CD4-positive, alpha-beta T cell treated with Interferon gamma for 1 hour (primary cell): ENCODE data around the gene NRTN.
A peak's percentile ranks its signal among the peaks of the same experiment; 100 is the strongest.

Experiments
- DNase-seq: peaks from one replicate; pipeline ENCODE4 v3.0.0-alpha.2; 2020

Gene NRTN

GRCh38 chr19:5790559-5791520, 14.0 kb upstream of the NRTN start, which contains the start of gene DUS3L:
TSS of gene DUS3L (minus strand) at chr19:5791163. CDS start at chr19:5791141, 22 bp downstream.
- DNase-seq = peak; percentile 98

- DNase-seq = no peak
Observed at GRCh38 chr19:5792224-5792623, 12.6 kb upstream of the NRTN start.

GRCh38 chr19:5793188-5793587, 11.7 kb upstream of the NRTN start:
- DNase-seq = no peak

- no peak for DNase-seq
Observed at GRCh38 chr19:5795382-5795919, 9.4 kb upstream of the NRTN start.

- DNase-seq = no peak
Observed at GRCh38 chr19:5798244-5798643, 6.6 kb upstream of the NRTN start.

GRCh38 chr19:5799247-5800241, 5.3 kb upstream of the NRTN start:
- DNase-seq = no peak

- no peak for DNase-seq
Observed at GRCh38 chr19:5800361-5801270, 4.3 kb upstream of the NRTN start.

GRCh38 chr19:5801796-5802619, 2.9 kb upstream of the NRTN start:
- DNase-seq = no peak

- DNase-seq = no peak
Observed at GRCh38 chr19:5803441-5803751, 1.5 kb upstream of the NRTN start.

- DNase-seq = peak; percentile 91
Observed at GRCh38 chr19:5803752-5804515, 933 bp upstream of the NRTN start.

- peak; percentile 44 for DNase-seq
Observed at GRCh38 chr19:5805462-5806132, 730 bp downstream of the NRTN start.

GRCh38 chr19:5806133-5806489, 1.2 kb downstream of the NRTN start:
- no peak for DNase-seq

GRCh38 chr19:5806905-5807304, 2.0 kb downstream of the NRTN start:
- DNase-seq = no peak

- DNase-seq = no peak
Observed at GRCh38 chr19:5808120-5808816, 3.4 kb downstream of the NRTN start.

GRCh38 chr19:5809053-5809452, 4.2 kb downstream of the NRTN start:
- DNase-seq = no peak

GRCh38 chr19:5809469-5809868, 4.6 kb downstream of the NRTN start:
- DNase-seq = no peak

GRCh38 chr19:5811117-5811516, 6.2 kb downstream of the NRTN start:
- DNase-seq = no peak

GRCh38 chr19:5814123-5814851, 9.4 kb downstream of the NRTN start:
- DNase-seq = no peak

GRCh38 chr19:5814852-5815246, 10.0 kb downstream of the NRTN start:
- no peak for DNase-seq
